GM18517 (cell line): ENCODE data around the gene BTNL2.
A peak's percentile ranks its signal among the peaks of the same experiment; 100 is the strongest.

ENCODE experiments used
- ATAC-seq: cut with Tn5 transposase; IDR thresholded peaks from one replicate; pipeline ENCODE4 v1.9.1; 2021; ENCODE audit warnings: mild to moderate bottlenecking, moderate library complexity; ENCODE audit not compliant: unreplicated experiment

Gene BTNL2

GRCh38 chr6:32416036-32416435, 9.1 kb upstream of the BTNL2 start:
- ATAC-seq: no peak

GRCh38 chr6:32415521-32416019, 8.6 kb upstream of the BTNL2 start:
- ATAC-seq: no peak

- ATAC-seq: no peak
These were observed 6.6 kb upstream of the BTNL2 start for GRCh38 chr6:32413427-32414047.

GRCh38 chr6:32411566-32412327, 4.8 kb upstream of the BTNL2 start:
- ATAC-seq: no peak

GRCh38 chr6:32410906-32411305, 3.9 kb upstream of the BTNL2 start:
- ATAC-seq: no peak

- ATAC-seq: no peak
These were observed 784 bp downstream of the BTNL2 start for GRCh38 chr6:32406197-32406596.

- no peak for ATAC-seq
These were observed 1.3 kb downstream of the BTNL2 start for GRCh38 chr6:32405656-32406055.

- ATAC-seq: no peak
These were observed 4.2 kb downstream of the BTNL2 start for GRCh38 chr6:32402812-32403211.

- no peak for ATAC-seq
These were observed 5.6 kb downstream of the BTNL2 start for GRCh38 chr6:32401284-32401963.

- peak; percentile 87 for ATAC-seq
These were observed 9.6 kb downstream of the BTNL2 start for GRCh38 chr6:32397252-32397920.

- ATAC-seq: no peak
These were observed 11.0 kb downstream of the BTNL2 start for GRCh38 chr6:32396028-32396427.

GRCh38 chr6:32393665-32394420, 13.1 kb downstream of the BTNL2 start:
- no peak for ATAC-seq

- ATAC-seq: no peak
These were observed 15.5 kb downstream of the BTNL2 start for GRCh38 chr6:32391505-32391904.

GRCh38 chr6:32387589-32388340, 19.2 kb downstream of the BTNL2 start:
- ATAC-seq: no peak

- ATAC-seq: no peak
These were observed 20.9 kb downstream of the BTNL2 start for GRCh38 chr6:32386040-32386439.

- no peak for ATAC-seq
These were observed 24.1 kb downstream of the BTNL2 start for GRCh38 chr6:32382757-32383420.

- no peak for ATAC-seq
These were observed 27.4 kb downstream of the BTNL2 start for GRCh38 chr6:32379545-32379944.

GRCh38 chr6:32375739-32376529, 31.0 kb downstream of the BTNL2 start:
- ATAC-seq: no peak

GRCh38 chr6:32371803-32372202, 35.2 kb downstream of the BTNL2 start, which contains the start of gene TSBP1:
TSS of gene TSBP1 (minus strand) at chr6:32371903. CDS start at chr6:32371706, 197 bp downstream.
- ATAC-seq: no peak
